Sigmoid colon (tissue), 4 donors: ENCODE results near the gene MPLKIP.

Experiments
- CTCF ChIP-seq, 4 experiments: fragments of 450-650 bp in 3 of 4; fragments of 200-600 bp in 1 of 4; IDR thresholded peaks; one replicate each; pipeline ENCODE4 v1.5.1; 2016 to 2019; ENCODE audit warnings: antibody characterized with exemption in 4 of 4, mild to moderate bottlenecking in 3 of 4, moderate library complexity in 2 of 4
- EP300 ChIP-seq, 4 donors: sonication (generic); formaldehyde crosslinking; IDR thresholded peaks; one replicate each; pipeline ENCODE4 v1.6.1; 2017; ENCODE audit warnings: antibody characterized with exemption in 4 of 4
- POLR2A ChIP-seq, 2 donors: fragments of 450-650 bp; IDR thresholded peaks; one replicate each; pipeline ENCODE4 v1.6.1; 2016; ENCODE audit warnings: antibody characterized with exemption in 2 of 2, mild to moderate bottlenecking in 2 of 2, moderate library complexity in 2 of 2

- TF ChIP-seq CTCF (IDR thresholded peaks at IDR 0.05) (no peak), POLR2A (IDR thresholded peaks at IDR 0.05) (no peak), EP300 (IDR thresholded peaks at IDR 0.05) (no peak)
Observed at GRCh38 chr7:40077849-40078248, 56.6 kb downstream of the MPLKIP start.
